COLO668 (cell line): ENCODE results near the gene CBR3.

Experiments
- DNase-seq: peaks from one replicate; lab custom pipeline; 2025; ENCODE audit not compliant: unreplicated experiment; lab: John Stamatoyannopoulos, UW

The CBR3 gene

DNA sequence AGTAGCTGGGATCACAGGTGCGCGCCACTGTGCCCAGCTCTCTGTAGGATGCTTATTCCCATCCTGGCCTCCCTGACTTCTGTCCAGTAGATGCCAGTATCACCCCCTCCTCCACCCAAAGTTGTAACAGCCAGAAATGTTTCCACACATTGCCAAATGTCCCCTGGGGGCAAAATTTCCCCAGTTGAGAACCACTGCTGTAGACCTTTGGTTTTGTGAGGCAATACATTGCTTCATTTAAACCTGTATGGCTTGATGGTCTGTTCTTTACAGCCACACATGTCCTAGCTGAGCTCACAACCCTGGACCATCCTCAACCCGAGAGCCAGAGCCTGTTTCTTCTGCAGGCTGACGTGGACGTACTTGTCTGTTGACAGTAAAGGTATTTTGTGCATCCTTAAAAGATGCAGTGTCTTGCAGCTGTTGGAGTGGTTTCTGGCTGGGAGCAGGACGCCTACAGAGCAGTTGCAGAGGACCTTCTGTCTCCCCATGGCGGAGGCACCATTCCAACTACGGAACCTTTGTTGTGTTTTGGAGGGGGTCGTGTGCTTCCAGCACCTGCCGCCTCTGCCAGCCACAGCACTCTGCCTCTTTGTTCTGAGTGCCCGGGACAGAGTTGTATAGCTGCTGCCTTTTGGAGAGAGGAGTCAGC lies 48.4 kb downstream of the CBR3 start:
- DNase-seq = no peak

GRCh38 chr21:36184545-36184944 lies 49.7 kb downstream of the CBR3 start:
- no peak for DNase-seq

GRCh38 chr21:36185523-36185922 lies 50.6 kb downstream of the CBR3 start:
- DNase-seq = no peak

DNA sequence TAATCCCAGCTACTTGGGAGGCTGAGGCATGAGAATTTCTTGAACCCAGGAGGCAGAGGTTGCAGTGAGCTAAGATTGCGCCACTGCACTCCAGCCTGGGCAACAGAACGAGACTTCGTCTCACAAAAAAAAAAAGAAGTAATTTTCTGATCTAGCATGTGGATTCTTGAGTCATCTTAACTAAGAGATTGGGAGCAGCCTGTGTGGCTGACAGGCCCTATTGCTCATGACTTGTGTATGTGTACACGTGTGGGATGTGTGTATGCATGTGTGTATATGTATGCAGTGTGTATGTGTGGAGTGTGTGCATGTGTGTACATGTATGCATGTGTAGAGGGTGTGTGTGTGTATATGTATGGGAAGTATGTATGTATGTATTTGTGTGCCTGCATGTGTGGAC lies 51.2 kb downstream of the CBR3 start:
- no peak for DNase-seq

DNA sequence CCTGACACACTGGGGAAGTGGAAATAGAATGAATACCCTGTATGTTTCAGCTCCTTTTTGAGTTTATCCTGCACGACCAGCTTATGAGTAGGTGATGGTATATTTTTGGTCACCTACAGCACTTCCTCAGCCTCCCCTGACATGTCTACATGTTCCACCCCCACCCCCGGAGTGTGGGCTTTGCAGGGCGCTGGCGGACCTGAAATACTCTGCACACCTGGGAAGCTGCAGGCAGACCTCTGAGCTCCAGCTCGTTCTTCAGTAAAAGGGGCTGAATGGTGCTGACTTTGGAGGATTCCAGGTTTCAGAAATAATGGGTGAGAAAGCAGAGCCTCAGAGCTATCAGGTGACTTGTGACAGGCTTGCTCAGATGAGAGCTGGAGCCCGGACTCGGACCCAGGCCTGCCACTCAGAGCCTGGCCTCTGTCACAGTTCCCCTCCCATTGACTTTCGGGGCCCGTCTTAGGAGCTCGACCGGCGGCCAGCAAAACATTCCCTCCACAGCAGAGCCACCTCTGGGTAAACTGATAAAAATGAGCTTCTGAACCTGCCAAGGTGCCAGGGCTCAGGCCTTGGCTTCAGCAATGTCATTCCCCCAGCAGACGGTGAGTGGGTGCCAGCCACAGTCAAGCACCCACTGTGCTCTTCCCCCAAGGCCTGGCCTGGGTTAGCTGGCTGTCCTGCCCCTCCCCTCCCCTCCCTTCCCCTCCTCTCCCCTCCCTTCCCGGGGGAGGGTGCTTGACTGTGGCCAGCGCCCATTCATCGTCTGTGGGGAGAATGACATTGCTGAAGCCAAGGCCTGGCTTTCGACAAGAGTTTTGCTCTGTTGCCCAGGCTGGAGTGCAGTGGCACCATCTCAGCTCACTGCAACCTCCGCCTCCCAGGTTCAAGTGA lies 51.9 kb downstream of the CBR3 start:
- DNase-seq = peak; percentile 25

DNA sequence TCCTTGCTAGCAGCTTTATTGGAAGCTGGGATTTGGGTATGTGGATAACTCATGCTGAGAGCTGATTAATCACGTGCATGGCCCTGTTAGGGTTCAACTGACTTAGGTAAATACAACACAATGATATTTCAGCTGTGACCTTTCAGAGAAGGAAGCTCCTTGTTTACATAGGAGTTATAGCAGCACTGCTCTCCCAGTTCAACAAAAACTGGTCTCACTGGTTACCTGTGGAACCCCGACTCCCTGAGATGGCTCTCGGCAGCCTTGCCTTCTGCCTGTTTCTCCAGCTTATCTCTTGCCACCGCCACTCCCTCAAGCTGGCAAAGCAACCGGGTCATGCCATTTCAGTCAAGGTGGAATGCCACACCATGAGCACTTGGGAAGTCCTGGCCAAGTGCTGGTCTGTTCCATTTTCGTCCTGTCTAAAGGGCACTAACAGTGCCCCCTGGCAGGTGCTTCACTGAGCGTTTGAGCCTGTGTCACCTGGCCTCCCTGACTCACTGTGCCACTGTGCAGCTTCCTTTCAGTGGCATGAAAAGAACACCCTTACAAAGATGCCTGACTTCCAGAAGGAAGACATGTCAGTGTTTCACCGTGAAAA lies 53.3 kb downstream of the CBR3 start:
- DNase-seq = peak; percentile 84

DNA sequence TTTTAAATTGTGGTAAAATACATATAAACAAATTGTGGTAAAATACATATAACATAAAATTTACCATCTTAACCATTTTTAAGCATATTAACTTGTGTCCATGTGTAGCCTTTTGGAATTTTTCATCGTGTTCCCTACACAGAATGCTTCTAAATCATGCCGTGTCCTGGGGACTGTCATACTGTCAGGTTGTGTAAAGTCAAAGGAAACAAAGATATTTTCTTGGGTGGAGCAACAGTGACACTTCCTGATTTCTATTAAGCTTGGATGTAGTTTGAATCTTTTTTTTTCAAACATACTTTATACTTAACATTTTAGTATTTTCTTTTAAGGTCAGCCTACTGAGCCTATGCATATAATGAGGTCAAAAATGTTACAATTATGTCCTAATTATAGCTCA lies 54.1 kb downstream of the CBR3 start:
- no peak for DNase-seq

DNA sequence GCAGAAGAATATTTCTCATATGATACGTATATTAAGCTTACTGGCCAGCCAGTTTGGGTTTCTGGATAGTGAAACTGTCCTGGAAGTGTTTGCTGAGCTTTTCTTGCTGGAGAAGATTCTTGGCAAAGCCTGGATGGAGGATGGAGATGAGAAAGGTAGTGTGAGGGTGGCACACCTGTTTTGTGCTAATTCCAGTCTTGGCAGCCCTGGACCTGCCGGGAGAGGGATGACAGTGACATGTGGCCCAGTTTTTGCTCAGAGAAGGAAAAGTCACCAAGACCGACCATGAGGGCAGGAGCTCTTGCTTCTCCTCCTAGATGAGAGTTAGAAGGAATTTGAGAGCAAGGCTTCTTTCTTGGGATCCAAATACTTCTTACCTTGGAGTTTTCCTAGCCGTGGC lies 55.9 kb downstream of the CBR3 start:
- DNase-seq = no peak

GRCh38 chr21:36193200-36193599 lies 58.3 kb downstream of the CBR3 start:
- no peak for DNase-seq

DNA sequence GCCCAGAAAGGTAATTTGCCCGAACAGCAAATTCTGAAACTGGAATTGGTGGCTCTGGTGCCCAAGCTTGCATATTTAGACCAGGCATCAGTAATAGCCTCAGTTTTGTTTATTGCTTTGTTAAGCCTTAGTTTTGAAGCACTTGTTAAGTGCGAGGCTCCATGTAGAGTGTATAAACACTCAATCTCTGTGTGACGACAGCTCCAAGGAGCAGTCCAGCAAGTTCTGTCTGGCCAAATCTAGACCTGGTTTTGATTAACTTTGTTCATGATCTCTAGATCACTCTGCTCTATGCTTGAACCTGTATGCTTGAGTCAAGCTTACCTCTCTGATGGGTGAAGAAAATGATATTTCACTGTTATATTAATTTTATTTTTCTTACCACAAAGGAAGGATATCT lies 59.1 kb downstream of the CBR3 start:
- no peak for DNase-seq

DNA sequence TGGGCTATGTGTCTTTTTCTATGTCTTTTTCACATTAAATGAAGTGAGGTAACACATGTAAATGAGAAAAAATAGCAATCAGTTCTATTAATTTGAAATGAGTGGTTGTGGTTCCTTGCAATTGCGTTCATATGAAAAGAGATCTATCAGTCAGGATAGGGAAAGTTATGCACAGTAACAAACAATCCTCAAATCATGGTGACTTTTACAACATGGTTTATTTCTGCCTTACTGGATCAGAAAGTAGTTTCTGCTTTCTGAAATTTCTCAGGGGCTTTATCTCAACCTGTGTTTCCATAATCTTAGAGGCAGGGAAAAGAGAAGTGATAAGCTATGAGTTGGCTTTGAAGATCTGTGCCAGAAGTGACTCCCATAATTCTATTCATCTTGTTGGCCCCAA lies 60.7 kb downstream of the CBR3 start:
- no peak for DNase-seq
